Large intestine (tissue), 3 donors: ENCODE results near the gene SYT1. TPM values are rescaled to one million over a fixed set of nuclear protein-coding genes. Genes with fewer than 3 reads are reported as not detected.
A peak's percentile ranks its signal among the peaks of the same experiment; 100 is the strongest.

Source experiments
- DNase-seq, 2 donors: peaks; one replicate each; pipeline versions ENCODE4 v3.0.0 to v3.0.0-alpha.2; 2013
- H3K27ac ChIP-seq: one replicate; pipeline ENCODE4 v1.5.1; 2013; ENCODE audit warnings: low read length
- H3K27me3 ChIP-seq: 2 replicates; pipeline ENCODE4 v1.6.1; 2013; ENCODE audit warnings: low read length; ENCODE audit not compliant: control insufficient read depth, insufficient read depth
- H3K36me3 ChIP-seq: 2 replicates; pipeline ENCODE4 v1.6.1; 2013; ENCODE audit warnings: low read length; ENCODE audit not compliant: control insufficient read depth, insufficient read depth
- H3K4me1 ChIP-seq: one replicate; pipeline ENCODE4 v1.6.1; 2013; ENCODE audit warnings: low read length; ENCODE audit not compliant: control insufficient read depth, insufficient read depth
- H3K4me3 ChIP-seq: one replicate; pipeline ENCODE4 v1.5.1; 2013; ENCODE audit warnings: low read length
- H3K9me3 ChIP-seq: one replicate; pipeline ENCODE4 v1.6.1; 2013; ENCODE audit warnings: mild to moderate bottlenecking, low read depth, low read length, moderate library complexity; ENCODE audit not compliant: control insufficient read depth
- WGBS: methylation state at CpG from one replicate; pipeline ENCODE4 v1.1.5; 2013; ENCODE audit warnings: low lambda C conversion rate; ENCODE audit not compliant: insufficient coverage; 5-methylcytosine and 5-hydroxymethylcytosine counted together
- polyA plus RNA-seq: library from polyadenylated mRNA; unstranded; fragments of 120-200 nt; gene quantifications from one replicate; pipeline ENCODE4 v1.2.1, GENCODE V29; 2013

Gene SYT1
- polyA plus RNA-seq, 1 donor = 12.6 TPM

DNA sequence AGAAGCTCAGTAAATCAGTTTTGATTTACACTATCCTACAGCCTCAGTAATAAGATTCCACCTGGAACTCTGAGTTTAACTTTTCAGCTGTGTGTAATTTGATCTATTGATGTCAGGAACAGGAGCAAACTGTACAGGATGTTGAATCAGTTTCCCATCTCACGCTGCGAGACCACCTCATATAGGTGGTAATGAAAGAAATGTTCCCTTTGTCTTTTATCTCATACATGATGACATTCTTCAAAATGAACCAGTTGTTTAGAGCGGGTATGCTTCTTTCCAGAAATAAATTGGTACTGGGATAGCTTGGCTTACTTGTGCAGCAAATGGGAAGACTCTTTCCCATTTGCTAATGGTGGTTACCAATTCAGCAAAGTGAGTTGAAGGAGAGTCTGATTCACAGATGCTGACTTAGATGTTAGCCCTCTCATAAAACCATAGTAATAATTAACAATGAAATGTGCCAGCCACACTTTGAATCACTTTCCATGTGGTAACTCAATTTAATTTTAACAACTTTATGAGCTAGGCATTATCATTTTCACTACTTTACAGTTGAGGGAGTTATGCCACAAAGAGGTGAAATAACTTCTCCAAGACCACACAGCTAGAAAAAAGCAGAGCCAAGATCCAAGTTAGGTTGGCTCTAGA lies 574.7 kb downstream of the SYT1 start:
- Histone ChIP-seq H3K4me3 (no peak overlapping the region), H3K9me3 (no peaks in the 10 kb centered on the region), H3K36me3 (no peaks in the 10 kb centered on the region), H3K4me1 (peaks cover 6% of the 10 kb centered on the region), H3K27ac (no peak overlapping the region), H3K27me3 (no peaks in the 10 kb centered on the region)
- WGBS = no CpG with 5 or more reads among the region's 3 CpGs
- DNase-seq = peak in 1 of 2 donors; percentile 46

DNA sequence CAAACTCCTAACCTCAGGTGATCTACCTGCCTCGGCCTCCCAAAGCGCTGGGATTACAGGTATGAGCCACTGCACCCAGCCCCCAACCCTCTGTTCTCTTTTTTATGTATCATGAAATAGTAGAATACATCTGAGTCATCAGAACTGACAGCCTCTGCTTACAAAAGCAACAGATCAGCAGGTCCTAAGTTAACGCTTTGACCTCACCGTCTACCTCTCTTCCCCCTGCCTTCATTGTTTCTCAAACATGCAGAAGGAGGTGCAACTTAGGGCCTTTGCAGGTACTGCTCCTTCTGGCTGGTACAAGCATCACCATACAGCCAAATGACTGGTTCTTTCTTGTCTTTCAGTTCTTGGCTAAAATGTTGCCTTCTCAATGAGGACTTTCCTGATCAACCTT lies 577.0 kb downstream of the SYT1 start:
- Histone ChIP-seq H3K9me3 (no peaks in the 10 kb centered on the region), H3K4me1 (peaks cover 3% of the 10 kb centered on the region), H3K27ac (no peak overlapping the region), H3K27me3 (no peaks in the 10 kb centered on the region), H3K4me3 (no peak overlapping the region), H3K36me3 (no peaks in the 10 kb centered on the region)
- no CpG with 5 or more reads among the region's 4 CpGs for WGBS
- no peak for DNase-seq

DNA sequence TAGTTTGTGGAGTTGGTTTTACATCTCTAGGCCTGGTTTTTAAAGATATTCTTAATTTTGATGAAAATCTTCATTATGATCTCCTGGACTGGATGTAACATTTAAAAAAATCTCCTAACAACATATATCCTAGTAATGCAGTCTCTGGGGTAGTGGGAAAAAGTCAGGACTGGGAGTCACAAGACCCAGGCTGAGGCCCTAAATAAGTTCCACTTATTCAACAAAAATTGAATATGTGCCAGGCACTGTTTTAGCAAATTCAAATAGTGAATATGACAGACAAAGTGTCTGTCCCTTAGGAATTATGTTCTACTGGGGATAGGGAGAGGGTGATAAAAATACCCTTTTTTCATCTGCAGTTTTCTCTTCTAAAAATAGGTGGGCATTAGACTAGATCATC lies 577.8 kb downstream of the SYT1 start:
- Histone ChIP-seq H3K36me3 (no peaks in the 10 kb centered on the region), H3K4me1 (peaks cover 3% of the 10 kb centered on the region), H3K9me3 (no peaks in the 10 kb centered on the region), H3K4me3 (no peak overlapping the region), H3K27ac (no peak overlapping the region), H3K27me3 (no peaks in the 10 kb centered on the region)
- no peak for DNase-seq

DNA sequence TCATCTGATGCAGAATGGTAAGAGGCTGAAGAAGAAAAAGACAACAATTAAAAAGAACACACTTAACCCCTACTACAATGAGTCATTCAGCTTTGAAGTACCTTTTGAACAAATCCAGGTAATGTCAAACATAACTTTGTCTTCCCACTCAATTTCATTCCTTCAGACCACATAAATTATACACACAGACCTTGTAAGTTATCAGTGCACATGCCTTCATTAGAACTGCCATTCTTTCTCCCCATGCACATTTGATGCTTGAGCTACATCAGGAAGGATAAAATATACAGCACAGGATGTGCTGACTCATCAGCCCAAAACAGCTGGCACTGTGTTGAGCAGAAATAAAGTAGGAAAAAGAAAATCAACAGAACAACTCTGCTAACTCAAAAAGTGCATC lies 579.5 kb downstream of the SYT1 start:
- H3K27me3 ChIP-seq = no peaks in the 10 kb centered on the region
- H3K36me3 ChIP-seq = no peaks in the 10 kb centered on the region
- no peak overlapping the region for H3K4me3 ChIP-seq
- H3K27ac ChIP-seq = no peak overlapping the region
- DNase-seq = no peak
- H3K4me1 ChIP-seq = peaks cover 2% of the 10 kb centered on the region
- H3K9me3 ChIP-seq = no peaks in the 10 kb centered on the region

- 100% methylated on average over 2 of the region's 11 CpGs for WGBS
- Histone ChIP-seq H3K4me3 (no peak overlapping the region), H3K4me1 (peaks cover 8% of the 10 kb centered on the region), H3K9me3 (no peaks in the 10 kb centered on the region), H3K36me3 (no peaks in the 10 kb centered on the region), H3K27me3 (no peaks in the 10 kb centered on the region), H3K27ac (no peak overlapping the region)
- DNase-seq = no peak
Observed at GRCh38 chr12:79448816-79449215, 584.2 kb downstream of the SYT1 start.

DNA sequence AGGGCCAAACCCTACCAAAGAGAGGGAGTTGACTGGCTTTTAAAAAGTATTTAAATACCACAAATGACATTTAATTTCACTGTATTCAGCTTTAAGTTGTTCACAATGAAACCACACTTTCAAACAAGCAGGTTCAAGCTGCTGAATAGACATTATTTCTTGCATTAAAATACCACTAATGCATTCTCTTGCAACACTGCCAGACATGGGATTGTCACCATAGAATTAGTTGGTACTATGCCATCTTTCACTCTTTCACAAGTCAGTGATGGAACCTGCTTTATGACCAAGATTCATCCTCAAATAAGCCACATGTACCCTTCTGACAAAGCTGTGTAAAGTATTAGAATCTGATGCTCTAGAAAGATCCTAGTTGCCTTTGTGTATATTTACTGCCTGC lies 586.8 kb downstream of the SYT1 start:
- Histone ChIP-seq H3K27ac (no peak overlapping the region), H3K4me1 (peaks cover 22% of the 10 kb centered on the region), H3K27me3 (no peaks in the 10 kb centered on the region), H3K4me3 (no peak overlapping the region), H3K36me3 (no peaks in the 10 kb centered on the region), H3K9me3 (no peaks in the 10 kb centered on the region)
- no peak for DNase-seq

DNA sequence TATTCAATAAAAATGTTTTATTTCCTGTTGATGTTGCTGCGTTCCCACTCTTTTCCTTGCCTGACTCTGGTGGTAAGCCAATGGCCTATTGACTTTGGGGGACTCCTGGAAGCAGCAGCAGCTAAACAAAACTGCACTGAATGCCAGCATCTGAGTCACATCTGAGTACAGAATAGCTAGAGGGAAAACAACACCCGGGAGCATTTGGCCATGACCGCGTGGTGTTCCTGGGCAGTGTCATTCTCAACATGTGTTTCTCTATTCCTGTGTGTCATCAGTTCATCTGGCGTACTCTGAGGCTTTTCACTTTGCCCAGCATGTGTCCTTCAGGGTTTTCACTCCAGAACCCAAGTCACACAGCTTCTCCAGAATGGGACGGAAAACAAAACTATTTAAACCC lies 587.4 kb downstream of the SYT1 start:
- H3K27ac ChIP-seq = no peak overlapping the region
- DNase-seq = no peak
- no CpG with 5 or more reads among the region's 6 CpGs for WGBS

GRCh38 chr12:79452906-79453305 lies 588.3 kb downstream of the SYT1 start:
- H3K36me3 ChIP-seq = no peaks in the 10 kb centered on the region
- no peaks in the 10 kb centered on the region for H3K27me3 ChIP-seq
- no peak overlapping the region for H3K4me3 ChIP-seq
- no peaks in the 10 kb centered on the region for H3K9me3 ChIP-seq
- H3K27ac ChIP-seq = no peak overlapping the region
- peaks cover 22% of the 10 kb centered on the region for H3K4me1 ChIP-seq
- no peak for DNase-seq
- WGBS = no CpG with 5 or more reads among the region's 6 CpGs

More for the DNA sequence above, 587.4 kb downstream of the SYT1 start:
- Histone ChIP-seq H3K27me3 (no peaks in the 10 kb centered on the region), H3K9me3 (no peaks in the 10 kb centered on the region), H3K4me1 (peaks cover 22% of the 10 kb centered on the region), H3K36me3 (no peaks in the 10 kb centered on the region), H3K4me3 (no peak overlapping the region)

- H3K4me1 ChIP-seq = peaks cover 22% of the 10 kb centered on the region
- no peaks in the 10 kb centered on the region for H3K9me3 ChIP-seq
- WGBS = 71% methylated on average over 1 of the region's 3 CpGs
- no peak overlapping the region for H3K4me3 ChIP-seq
- no peaks in the 10 kb centered on the region for H3K27me3 ChIP-seq
- no peak for DNase-seq
- H3K27ac ChIP-seq = peak overlapping the region; percentile 89
- H3K36me3 ChIP-seq = no peaks in the 10 kb centered on the region
Observed at GRCh38 chr12:79453820-79454219, 589.2 kb downstream of the SYT1 start.

GRCh38 chr12:79454338-79454843 lies 589.8 kb downstream of the SYT1 start:
- 17% methylated on average over 1 of the region's 3 CpGs for WGBS
- Histone ChIP-seq H3K27me3 (no peaks in the 10 kb centered on the region), H3K9me3 (no peaks in the 10 kb centered on the region), H3K4me3 (no peak overlapping the region), H3K27ac (peak overlapping the region; percentile 89), H3K4me1 (peaks cover 22% of the 10 kb centered on the region), H3K36me3 (no peaks in the 10 kb centered on the region)
- peak; percentile 82 to 91 for DNase-seq

- Histone ChIP-seq H3K27ac (peak overlapping the region; percentile 69), H3K36me3 (no peaks in the 10 kb centered on the region), H3K4me1 (peaks cover 22% of the 10 kb centered on the region), H3K4me3 (no peak overlapping the region), H3K9me3 (no peaks in the 10 kb centered on the region), H3K27me3 (no peaks in the 10 kb centered on the region)
- 50% methylated on average over 2 of the region's 2 CpGs for WGBS
- DNase-seq = peak in 1 of 2 donors; percentile 39
Observed at GRCh38 chr12:79455286-79455685, 590.7 kb downstream of the SYT1 start.
